HUES64 (cell line): Measurements from ENCODE around the gene TENM4.

Source experiments
- H3K27ac ChIP-seq: 2 replicates; pipeline ENCODE4 v1.7.0; 2013; ENCODE audit warnings: low read depth, low read length, inconsistent platforms
- H3K27me3 ChIP-seq: 2 replicates; pipeline ENCODE4 v1.6.1; 2013; ENCODE audit warnings: mild to moderate bottlenecking, low read length; ENCODE audit not compliant: insufficient read depth
- H3K36me3 ChIP-seq: 2 replicates; pipeline ENCODE4 v1.6.1; 2013; ENCODE audit warnings: mild to moderate bottlenecking, low read length; ENCODE audit not compliant: insufficient read depth
- H3K4me1 ChIP-seq: 2 replicates; pipeline ENCODE4 v1.6.1; 2013; ENCODE audit warnings: mild to moderate bottlenecking, low read length, moderate library complexity; ENCODE audit not compliant: insufficient read depth
- H3K4me3 ChIP-seq: 2 replicates; pipeline ENCODE4 v1.5.1; 2013; ENCODE audit warnings: mild to moderate bottlenecking, low read length, moderate library complexity
- H3K9ac ChIP-seq: 2 replicates; pipeline ENCODE4 v1.6.1; 2013; ENCODE audit warnings: mild to moderate bottlenecking, low read depth, low read length
- H3K9me3 ChIP-seq: 2 replicates; pipeline ENCODE4 v1.6.1; 2013; ENCODE audit warnings: low read depth, low read length; ENCODE audit not compliant: insufficient read depth
- WGBS: fragments of 150-250, 120-280 bp; methylation state at CpG from one replicate; pipeline ENCODE4 v1.1.7; 2013; ENCODE audit warnings: missing lambda C conversion rate; 5-methylcytosine and 5-hydroxymethylcytosine counted together

Gene TENM4

GRCh38 chr11:79049741-79050179 is 391.1 kb downstream of the TENM4 start:
- Histone ChIP-seq H3K4me1 (peaks cover 19% of the 10 kb centered on the region), H3K9me3 (no peaks in the 10 kb centered on the region), H3K27me3 (no peaks in the 10 kb centered on the region), H3K4me3 (no peak overlapping the region), H3K9ac (no peak overlapping the region), H3K27ac (no peak overlapping the region), H3K36me3 (no peaks in the 10 kb centered on the region)
- WGBS: 91% methylated on average over 4 of the region's 4 CpGs

- WGBS: 94% methylated on average over 1 of the region's 1 CpG
- H3K27me3 ChIP-seq: no peaks in the 10 kb centered on the region
- H3K9ac ChIP-seq: no peak overlapping the region
- H3K4me1 ChIP-seq: peaks cover 19% of the 10 kb centered on the region
- H3K27ac ChIP-seq: no peak overlapping the region
- H3K4me3 ChIP-seq: no peak overlapping the region
- H3K9me3 ChIP-seq: no peaks in the 10 kb centered on the region
- H3K36me3 ChIP-seq: no peaks in the 10 kb centered on the region
Measured at GRCh38 chr11:79047980-79048379, 392.9 kb downstream of the TENM4 start.

GRCh38 chr11:79047321-79047720 is 393.5 kb downstream of the TENM4 start:
- 88% methylated on average over 7 of the region's 7 CpGs for WGBS
- Histone ChIP-seq H3K9me3 (no peaks in the 10 kb centered on the region), H3K27ac (no peak overlapping the region), H3K4me1 (peaks cover 19% of the 10 kb centered on the region), H3K36me3 (no peaks in the 10 kb centered on the region), H3K27me3 (no peaks in the 10 kb centered on the region), H3K4me3 (no peak overlapping the region), H3K9ac (no peak overlapping the region)

- Histone ChIP-seq H3K9ac (no peak overlapping the region), H3K9me3 (no peaks in the 10 kb centered on the region), H3K36me3 (no peaks in the 10 kb centered on the region), H3K27me3 (no peaks in the 10 kb centered on the region), H3K4me3 (no peak overlapping the region), H3K4me1 (peaks cover 19% of the 10 kb centered on the region), H3K27ac (no peak overlapping the region)
- WGBS: 77% methylated on average over 3 of the region's 3 CpGs
Measured at GRCh38 chr11:79046366-79046765, 394.5 kb downstream of the TENM4 start.

- Histone ChIP-seq H3K9ac (no peak overlapping the region), H3K36me3 (no peaks in the 10 kb centered on the region), H3K27ac (no peak overlapping the region), H3K4me3 (no peak overlapping the region), H3K4me1 (peaks cover 19% of the 10 kb centered on the region), H3K27me3 (no peaks in the 10 kb centered on the region), H3K9me3 (no peaks in the 10 kb centered on the region)
- WGBS: 76% methylated on average over 6 of the region's 6 CpGs
Measured at GRCh38 chr11:79045800-79046304, 395.0 kb downstream of the TENM4 start.

- Histone ChIP-seq H3K9ac (no peak overlapping the region), H3K4me1 (peaks cover 15% of the 10 kb centered on the region), H3K9me3 (no peaks in the 10 kb centered on the region), H3K36me3 (no peaks in the 10 kb centered on the region), H3K27ac (no peak overlapping the region), H3K4me3 (no peak overlapping the region), H3K27me3 (no peaks in the 10 kb centered on the region)
- whole genome bisulfite sequencing: 90% methylated on average over 7 of the region's 10 CpGs
Measured at GRCh38 chr11:79045018-79045799, 395.6 kb downstream of the TENM4 start.

GRCh38 chr11:79044201-79044600 is 396.6 kb downstream of the TENM4 start:
- no peaks in the 10 kb centered on the region for H3K27me3 ChIP-seq
- no peak overlapping the region for H3K9ac ChIP-seq
- H3K36me3 ChIP-seq: no peaks in the 10 kb centered on the region
- H3K4me3 ChIP-seq: no peak overlapping the region
- H3K27ac ChIP-seq: no peak overlapping the region
- 95% methylated on average over 2 of the region's 2 CpGs for WGBS
- H3K4me1 ChIP-seq: peaks cover 11% of the 10 kb centered on the region; the same call in 1 of the 2 replicates
- no peaks in the 10 kb centered on the region for H3K9me3 ChIP-seq

- Histone ChIP-seq H3K4me1 (peaks cover 11% of the 10 kb centered on the region; the same call in 1 of the 2 replicates), H3K4me3 (no peak overlapping the region), H3K36me3 (no peaks in the 10 kb centered on the region), H3K27me3 (no peaks in the 10 kb centered on the region), H3K27ac (no peak overlapping the region), H3K9me3 (no peaks in the 10 kb centered on the region), H3K9ac (no peak overlapping the region)
- WGBS: 96% methylated on average over 3 of the region's 3 CpGs
Measured at GRCh38 chr11:79043726-79044125, 397.1 kb downstream of the TENM4 start.

- Histone ChIP-seq H3K36me3 (no peaks in the 10 kb centered on the region), H3K27me3 (no peaks in the 10 kb centered on the region), H3K4me3 (no peak overlapping the region), H3K9me3 (no peaks in the 10 kb centered on the region), H3K4me1 (peaks cover 11% of the 10 kb centered on the region; the same call in 1 of the 2 replicates), H3K9ac (no peak overlapping the region), H3K27ac (no peak overlapping the region)
- 94% methylated on average over 2 of the region's 2 CpGs for whole genome bisulfite sequencing
Measured at GRCh38 chr11:79042824-79043223, 398.0 kb downstream of the TENM4 start.

GRCh38 chr11:79040348-79040747 is 400.5 kb downstream of the TENM4 start:
- Histone ChIP-seq H3K27me3 (no peaks in the 10 kb centered on the region), H3K4me1 (peaks cover under 1% of the 10 kb centered on the region; the same call in 1 of the 2 replicates), H3K9me3 (no peaks in the 10 kb centered on the region), H3K27ac (no peak overlapping the region), H3K36me3 (no peaks in the 10 kb centered on the region), H3K4me3 (no peak overlapping the region), H3K9ac (no peak overlapping the region)
- WGBS: 93% methylated on average over 1 of the region's 1 CpG

GRCh38 chr11:79039122-79039521 is 401.7 kb downstream of the TENM4 start:
- no peaks in the 10 kb centered on the region for H3K4me1 ChIP-seq
- WGBS: 97% methylated on average over 2 of the region's 2 CpGs

More at GRCh38 chr11:79039122-79039521, 401.7 kb downstream of the TENM4 start:
- Histone ChIP-seq H3K4me3 (no peak overlapping the region), H3K27me3 (no peaks in the 10 kb centered on the region), H3K36me3 (no peaks in the 10 kb centered on the region), H3K9ac (no peak overlapping the region), H3K9me3 (no peaks in the 10 kb centered on the region), H3K27ac (no peak overlapping the region)
